ENCODE measurements around the gene KNDC1. TPM values are rescaled to one million over a fixed set of nuclear protein-coding genes. Genes with fewer than 3 reads are reported as not detected.
A peak's percentile ranks its signal among the peaks of the same experiment; 100 is the strongest.
"Not testable (repeated sequence)": the region's sequence is repeated elsewhere in the genome, so short reads cannot be mapped to it uniquely, and the experiment has no call there.

KNDC1 gene
- total RNA-seq, 1 donor from 2014 or later = 0.25 TPM

GRCh38 chr10:133124357-133125211 lies 35.4 kb upstream of the KNDC1 start:
- DNase-seq (ENCODE audit: low read depth) = no peak

GRCh38 chr10:133125901-133126300 lies 34.1 kb upstream of the KNDC1 start:
- no peak for DNase-seq (ENCODE audit: low read depth)

GRCh38 chr10:133126431-133127290 lies 33.4 kb upstream of the KNDC1 start:
- no peak for DNase-seq (ENCODE audit: low read depth)

- DNase-seq (ENCODE audit: low read depth) = no peak
Observed at GRCh38 chr10:133127291-133128125, 32.5 kb upstream of the KNDC1 start.

- DNase-seq (ENCODE audit: low read depth) = no peak
Observed at GRCh38 chr10:133128126-133129070, 31.6 kb upstream of the KNDC1 start.

GRCh38 chr10:133129071-133129858 lies 30.8 kb upstream of the KNDC1 start:
- DNase-seq (ENCODE audit: low read depth) = no peak

GRCh38 chr10:133129859-133130495 lies 30.0 kb upstream of the KNDC1 start:
- no peak for DNase-seq (ENCODE audit: low read depth)

- DNase-seq (ENCODE audit: low read depth) = no peak
Observed at GRCh38 chr10:133130602-133131001, 29.4 kb upstream of the KNDC1 start.

GRCh38 chr10:133131053-133131452 lies 29.0 kb upstream of the KNDC1 start:
- no peak for DNase-seq (ENCODE audit: low read depth)

- peak; percentile 13 for DNase-seq (ENCODE audit: low read depth)
Observed at GRCh38 chr10:133131734-133132472, 28.1 kb upstream of the KNDC1 start.

GRCh38 chr10:133132473-133133291 lies 27.3 kb upstream of the KNDC1 start:
- DNase-seq (ENCODE audit: low read depth) = no peak

GRCh38 chr10:133133471-133134231 lies 26.4 kb upstream of the KNDC1 start:
- DNase-seq (ENCODE audit: low read depth) = no peak

- no peak for DNase-seq (ENCODE audit: low read depth)
Observed at GRCh38 chr10:133134411-133135115, 25.5 kb upstream of the KNDC1 start.

- DNase-seq (ENCODE audit: low read depth) = no peak
Observed at GRCh38 chr10:133135116-133135465, 24.9 kb upstream of the KNDC1 start.

GRCh38 chr10:133137486-133138145 lies 22.4 kb upstream of the KNDC1 start:
- DNase-seq (ENCODE audit: low read depth) = not testable (repeated sequence)

GRCh38 chr10:133139551-133140065 lies 20.4 kb upstream of the KNDC1 start:
- DNase-seq (ENCODE audit: low read depth) = no peak
